H9 (cell line): ENCODE measurements around the gene COMP. TPM values are rescaled to one million over a fixed set of nuclear protein-coding genes. Genes with fewer than 3 reads are reported as not detected.

ENCODE experiments used
- DNase-seq: peaks from one replicate; pipeline ENCODE4 v3.0.0-alpha.2; 2017
- H2AFZ ChIP-seq: one replicate; pipeline ENCODE4 v1.6.1; 2013; ENCODE audit warnings: mild to moderate bottlenecking, low read length, control low read depth, moderate library complexity
- H2AK5ac ChIP-seq: 2 replicates; pipeline ENCODE4 v1.6.1; 2013; ENCODE audit warnings: low read length, control low read depth, mixed read lengths; ENCODE audit not compliant: insufficient read length
- H2BK120ac ChIP-seq: one replicate; pipeline ENCODE4 v1.6.1; 2013; ENCODE audit warnings: low read depth, mild to moderate bottlenecking, low read length, control low read depth, inconsistent platforms; ENCODE audit not compliant: poor library complexity, severe bottlenecking
- H2BK12ac ChIP-seq: 2 replicates; pipeline ENCODE4 v1.6.1; 2013; ENCODE audit warnings: low read length, control low read depth, mixed read lengths, low read depth; ENCODE audit not compliant: insufficient read length
- H2BK15ac ChIP-seq: 2 replicates; pipeline ENCODE4 v1.6.1; 2013; ENCODE audit warnings: low read depth, low read length, control low read depth
- H2BK20ac ChIP-seq: one replicate; pipeline ENCODE4 v1.6.1; 2013; ENCODE audit warnings: low read depth, mild to moderate bottlenecking, low read length, control low read depth, inconsistent platforms; ENCODE audit not compliant: poor library complexity, severe bottlenecking
- H2BK5ac ChIP-seq: 2 replicates; pipeline ENCODE4 v1.6.1; 2013; ENCODE audit warnings: low read length, control low read depth, mixed read lengths; ENCODE audit not compliant: insufficient read length
- H3K14ac ChIP-seq: 2 replicates; pipeline ENCODE4 v1.6.1; 2013; ENCODE audit warnings: low read length, control low read depth; ENCODE audit not compliant: insufficient read depth
- H3K18ac ChIP-seq: 2 replicates; pipeline ENCODE4 v1.6.1; 2013; ENCODE audit warnings: low read depth, mild to moderate bottlenecking, mixed read lengths, low read length, control low read depth; ENCODE audit not compliant: insufficient read length
- H3K23ac ChIP-seq: 2 replicates; pipeline ENCODE4 v1.6.1; 2013; ENCODE audit warnings: low read length, control low read depth, mixed read lengths, low read depth; ENCODE audit not compliant: insufficient read length
- H3K23me2 ChIP-seq: 2 replicates; pipeline ENCODE4 v1.6.1; 2013; ENCODE audit warnings: low read depth, mild to moderate bottlenecking, mixed read lengths, low read length, control low read depth; ENCODE audit not compliant: insufficient read length, poor library complexity, severe bottlenecking
- H3K27ac ChIP-seq: 2 replicates; pipeline ENCODE4 v1.5.1; 2013; ENCODE audit warnings: low read length, control low read depth, mixed read lengths, low read depth; ENCODE audit not compliant: insufficient read length
- H3K27me3 ChIP-seq: 2 replicates; pipeline ENCODE4 v1.6.1; 2013; ENCODE audit warnings: low read length, control low read depth, inconsistent platforms; ENCODE audit not compliant: insufficient read depth
- H3K4ac ChIP-seq: 2 replicates; pipeline ENCODE4 v1.6.1; 2013; ENCODE audit warnings: low read depth, mild to moderate bottlenecking, control low read depth, inconsistent platforms, low read length, moderate library complexity
- H3K4me1 ChIP-seq: 2 replicates; pipeline ENCODE4 v1.6.1; 2013; ENCODE audit warnings: low read length, control low read depth, inconsistent platforms; ENCODE audit not compliant: insufficient read depth
- H3K4me2 ChIP-seq: 2 replicates; pipeline ENCODE4 v1.6.1; 2013; ENCODE audit warnings: low read length, control low read depth, mixed read lengths; ENCODE audit not compliant: insufficient read length, insufficient read depth
- H3K56ac ChIP-seq: 2 replicates; pipeline ENCODE4 v1.6.1; 2013; ENCODE audit warnings: low read depth, mild to moderate bottlenecking, mixed read lengths, low read length, control low read depth; ENCODE audit not compliant: insufficient read length
- H3K79me1 ChIP-seq: 2 replicates; pipeline ENCODE4 v1.6.1; 2013; ENCODE audit warnings: low read depth, mild to moderate bottlenecking, moderate library complexity, low read length, control low read depth, inconsistent platforms; ENCODE audit not compliant: insufficient read depth, poor library complexity, severe bottlenecking
- H3K79me2 ChIP-seq: 2 replicates; pipeline ENCODE4 v1.6.1; 2013; ENCODE audit warnings: low read length, control low read depth, inconsistent platforms; ENCODE audit not compliant: insufficient read depth
- H3K9ac ChIP-seq: 2 replicates; pipeline ENCODE4 v1.6.1; 2013; ENCODE audit warnings: low read length, control low read depth, mixed read lengths; ENCODE audit not compliant: insufficient read length; ENCODE audit errors: extremely low read depth
- H3K9me3 ChIP-seq: one replicate; pipeline ENCODE4 v1.6.1; 2013; ENCODE audit warnings: low read depth, low read length, inconsistent platforms; ENCODE audit not compliant: control insufficient read depth
- H3T11ph ChIP-seq: one replicate; pipeline ENCODE4 v1.6.1; 2013; ENCODE audit warnings: mild to moderate bottlenecking, low read length, control low read depth, inconsistent platforms
- H4K20me1 ChIP-seq: one replicate; pipeline ENCODE4 v1.6.1; 2013; ENCODE audit not compliant: control insufficient read depth, insufficient read length, insufficient read depth
- H4K5ac ChIP-seq: 2 replicates; pipeline ENCODE4 v1.6.1; 2013; ENCODE audit warnings: low read depth, mild to moderate bottlenecking, mixed read lengths, low read length, control low read depth; ENCODE audit not compliant: insufficient read length
- H4K8ac ChIP-seq: replicated peaks from 2 replicates; pipeline ENCODE4 v1.6.1; 2013; ENCODE audit warnings: low read length, control low read depth, mixed read lengths, low read depth; ENCODE audit not compliant: insufficient read length
- H4K91ac ChIP-seq: 2 replicates; pipeline ENCODE4 v1.6.1; 2013; ENCODE audit warnings: low read depth, mild to moderate bottlenecking, moderate library complexity, mixed read lengths, low read length, control low read depth; ENCODE audit not compliant: insufficient read length
- H3K27ac Mint-ChIP-seq, 3 experiments: 2 replicates in 2 of 3; 3 replicates in 1 of 3; pipeline ENCODE4 v1.8.0; 2020 to 2021; ENCODE audit warnings: mixed read lengths in 3 of 3, mild to moderate bottlenecking in 1 of 3, moderate library complexity in 1 of 3
- H3K27me3 Mint-ChIP-seq: 2 replicates; pipeline ENCODE4 v1.8.0; 2021; ENCODE audit warnings: low read depth, mild to moderate bottlenecking, moderate library complexity, mixed read lengths
- H3K36me3 Mint-ChIP-seq, 3 experiments: 2 replicates in 2 of 3; 3 replicates in 1 of 3; pipeline ENCODE4 v1.8.0; 2020 to 2021; ENCODE audit warnings: low read depth in 3 of 3, mixed read lengths in 3 of 3; ENCODE audit not compliant: insufficient read depth in 1 of 3
- H3K4me1 Mint-ChIP-seq, 2 experiments: 2 replicates each; pipeline ENCODE4 v1.8.0; 2020; ENCODE audit warnings: mixed read lengths in 2 of 2
- H3K4me3 Mint-ChIP-seq, 2 experiments: 2 replicates in 1 of 2; 3 replicates in 1 of 2; pipeline ENCODE4 v1.8.0; 2020 to 2021; ENCODE audit warnings: mild to moderate bottlenecking in 2 of 2, mixed read lengths in 2 of 2, moderate library complexity in 1 of 2
- H3K9me3 Mint-ChIP-seq, 2 experiments: 2 replicates in 1 of 2; 3 replicates in 1 of 2; pipeline ENCODE4 v1.8.0; 2020; ENCODE audit warnings: mild to moderate bottlenecking in 2 of 2, mixed read lengths in 2 of 2, moderate library complexity in 1 of 2
- CTCF ChIP-seq: fragments of 200-600 bp; sonication (generic); conservative IDR thresholded peaks from 3 replicates; pipeline ENCODE4 v1.8.0; 2021; ENCODE audit warnings: antibody characterized with exemption, mild to moderate bottlenecking
- WGBS: extraction: QIAGEN DNeasy Blood & Tissue Kit; methylation state at CpG from one replicate; pipeline ENCODE4 v1.1.7; 2013; ENCODE audit warnings: missing lambda C conversion rate, low lambda C conversion rate, mixed read lengths; ENCODE audit not compliant: insufficient read length; ENCODE audit errors: extremely low coverage; 5-methylcytosine and 5-hydroxymethylcytosine counted together
- total RNA-seq: library from RNA; stranded (reverse); gene quantifications from 2 replicates; pipeline ENCODE4 v1.2.1, GENCODE V29; 2021

The COMP gene
- total RNA-seq, 1 experiment from 2014 or later: 0.15 TPM

GRCh38 chr19:18781885-18782527 is 9.1 kb downstream of the COMP start:
- H3K27ac ChIP-seq: no peak overlapping the region
- no peak overlapping the region for H2BK12ac ChIP-seq
- no peak overlapping the region for H2AFZ ChIP-seq
- Mint-ChIP-seq H3K9me3 (peaks cover 0 to 3% of the 10 kb centered on the region in 2 experiments; a peak in 2 of 5 replicates), H3K4me1 (peaks cover 9 to 22% of the 10 kb centered on the region in 2 experiments; a peak in 3 of 4 replicates), H3K27ac (no peak overlapping the region), H3K36me3 (no peaks in the 10 kb centered on the region), H3K4me3 (no peak overlapping the region), H3K27me3 (peaks cover 98% of the 10 kb centered on the region)
- no peak overlapping the region for H4K5ac ChIP-seq
- H4K8ac ChIP-seq: no peak overlapping the region
- H3K4me1 ChIP-seq: no peaks in the 10 kb centered on the region
- no peak overlapping the region for H2BK120ac ChIP-seq
- no peak for DNase-seq
- H3K4me2 ChIP-seq: no peak overlapping the region
- no peak overlapping the region for H2BK20ac ChIP-seq
- no peak overlapping the region for H2AK5ac ChIP-seq
- H4K91ac ChIP-seq: no peak overlapping the region
- H3T11ph ChIP-seq: no peak overlapping the region
- H4K20me1 ChIP-seq: no peaks in the 10 kb centered on the region
- no peak for TF ChIP-seq CTCF
- H3K56ac ChIP-seq: no peak overlapping the region
- no peak overlapping the region for H3K9ac ChIP-seq
- H3K23ac ChIP-seq: no peak overlapping the region
- no peaks in the 10 kb centered on the region for H3K9me3 ChIP-seq
- WGBS: no CpG with 5 or more reads among the region's 20 CpGs
- H3K79me1 ChIP-seq: no peaks in the 10 kb centered on the region
- H3K4ac ChIP-seq: no peak overlapping the region
- H3K27me3 ChIP-seq: peaks cover 67% of the 10 kb centered on the region
- H3K79me2 ChIP-seq: no peaks in the 10 kb centered on the region
- no peak overlapping the region for H3K18ac ChIP-seq
- no peak overlapping the region for H2BK5ac ChIP-seq
- peaks cover 7% of the 10 kb centered on the region for H3K23me2 ChIP-seq
- no peak overlapping the region for H3K14ac ChIP-seq
- H2BK15ac ChIP-seq: no peak overlapping the region
